ENCODE data around the gene NAALADL2.

NAALADL2 gene

GRCh38 chr3:175836617-175837016 is 977.5 kb downstream of the NAALADL2 start:
- no peak for TF ChIP-seq CTCF (IDR thresholded peaks at IDR 0.05; ENCODE audit: low read depth, low read length, missing control alignments)
- H3K27me3 ChIP-seq (replicated peaks), result no peaks in the 10 kb centered on the region
- no peaks in the 10 kb centered on the region for H3K36me3 ChIP-seq (replicated peaks)
- in situ Hi-C loops (cut with HindIII; ENCODE audit: low pct_ligation_motif_present, low sequenced_read_pairs), result no loop called here
- H3K27ac ChIP-seq, result no peak overlapping the region
- DNase-seq, result no peak
- no peak overlapping the region for H3K4me3 ChIP-seq (ENCODE audit: low read depth, low read length)

GRCh38 chr3:175837962-175838361 is 978.8 kb downstream of the NAALADL2 start:
- H3K4me3 ChIP-seq (ENCODE audit: low read depth, low read length), result no peak overlapping the region
- H3K36me3 ChIP-seq (replicated peaks), result no peaks in the 10 kb centered on the region
- no peak for DNase-seq
- TF ChIP-seq CTCF (IDR thresholded peaks at IDR 0.05; ENCODE audit: low read depth, low read length, missing control alignments), result no peak
- H3K27ac ChIP-seq, result no peak overlapping the region
- no peaks in the 10 kb centered on the region for H3K27me3 ChIP-seq (replicated peaks)
- in situ Hi-C loops (cut with HindIII; ENCODE audit: low pct_ligation_motif_present, low sequenced_read_pairs), result no loop called here

GRCh38 chr3:175839366-175840005 is 980.4 kb downstream of the NAALADL2 start:
- Histone ChIP-seq H3K27ac (no peak overlapping the region), H3K4me3 (ENCODE audit: low read depth, low read length) (no peak overlapping the region), H3K36me3 (replicated peaks) (no peaks in the 10 kb centered on the region), H3K27me3 (replicated peaks) (no peaks in the 10 kb centered on the region)
- DNase-seq, result no peak
- no peak for TF ChIP-seq CTCF (IDR thresholded peaks at IDR 0.05; ENCODE audit: low read depth, low read length, missing control alignments)
- in situ Hi-C loops (cut with HindIII; ENCODE audit: low pct_ligation_motif_present, low sequenced_read_pairs), result no loop called here

GRCh38 chr3:175851541-175851940 is 992.4 kb downstream of the NAALADL2 start:
- Histone ChIP-seq H3K27me3 (replicated peaks) (no peaks in the 10 kb centered on the region), H3K36me3 (replicated peaks) (no peaks in the 10 kb centered on the region), H3K27ac (no peak overlapping the region), H3K4me3 (ENCODE audit: low read depth, low read length) (no peak overlapping the region)
- no peak for DNase-seq
- in situ Hi-C loops (cut with HindIII; ENCODE audit: low pct_ligation_motif_present, low sequenced_read_pairs), result no loop called here
- TF ChIP-seq CTCF (IDR thresholded peaks at IDR 0.05; ENCODE audit: low read depth, low read length, missing control alignments), result no peak

- DNase-seq, result no peak
- Histone ChIP-seq H3K4me3 (ENCODE audit: low read depth, low read length) (no peak overlapping the region), H3K27me3 (replicated peaks) (no peaks in the 10 kb centered on the region), H3K27ac (no peak overlapping the region), H3K36me3 (replicated peaks) (no peaks in the 10 kb centered on the region)
- in situ Hi-C loops (cut with HindIII; ENCODE audit: low pct_ligation_motif_present, low sequenced_read_pairs), result no loop called here
- no peak for TF ChIP-seq CTCF (IDR thresholded peaks at IDR 0.05; ENCODE audit: low read depth, low read length, missing control alignments)
Observed at GRCh38 chr3:175852560-175852959, 993.4 kb downstream of the NAALADL2 start.

- Histone ChIP-seq H3K27ac (no peak overlapping the region), H3K27me3 (replicated peaks) (no peaks in the 10 kb centered on the region), H3K4me3 (ENCODE audit: low read depth, low read length) (no peak overlapping the region), H3K36me3 (replicated peaks) (no peaks in the 10 kb centered on the region)
- in situ Hi-C loops (cut with HindIII; ENCODE audit: low pct_ligation_motif_present, low sequenced_read_pairs), result no loop called here
- no peak for TF ChIP-seq CTCF (IDR thresholded peaks at IDR 0.05; ENCODE audit: low read depth, low read length, missing control alignments)
- no peak for DNase-seq
Observed at GRCh38 chr3:175857666-175858270, 998.6 kb downstream of the NAALADL2 start.
